DMS153 treated with DMSO at 0.1 percent for 48 hours (cell line): ENCODE data around the gene SLC66A2.
"Not testable (repeated sequence)": the region's sequence is repeated elsewhere in the genome, so short reads cannot be mapped to it uniquely, and the experiment has no call there.

Experiments
- DNase-seq: peaks from one replicate; lab custom pipeline; 2025; ENCODE audit not compliant: unreplicated experiment; lab: John Stamatoyannopoulos, UW

Gene SLC66A2

DNA sequence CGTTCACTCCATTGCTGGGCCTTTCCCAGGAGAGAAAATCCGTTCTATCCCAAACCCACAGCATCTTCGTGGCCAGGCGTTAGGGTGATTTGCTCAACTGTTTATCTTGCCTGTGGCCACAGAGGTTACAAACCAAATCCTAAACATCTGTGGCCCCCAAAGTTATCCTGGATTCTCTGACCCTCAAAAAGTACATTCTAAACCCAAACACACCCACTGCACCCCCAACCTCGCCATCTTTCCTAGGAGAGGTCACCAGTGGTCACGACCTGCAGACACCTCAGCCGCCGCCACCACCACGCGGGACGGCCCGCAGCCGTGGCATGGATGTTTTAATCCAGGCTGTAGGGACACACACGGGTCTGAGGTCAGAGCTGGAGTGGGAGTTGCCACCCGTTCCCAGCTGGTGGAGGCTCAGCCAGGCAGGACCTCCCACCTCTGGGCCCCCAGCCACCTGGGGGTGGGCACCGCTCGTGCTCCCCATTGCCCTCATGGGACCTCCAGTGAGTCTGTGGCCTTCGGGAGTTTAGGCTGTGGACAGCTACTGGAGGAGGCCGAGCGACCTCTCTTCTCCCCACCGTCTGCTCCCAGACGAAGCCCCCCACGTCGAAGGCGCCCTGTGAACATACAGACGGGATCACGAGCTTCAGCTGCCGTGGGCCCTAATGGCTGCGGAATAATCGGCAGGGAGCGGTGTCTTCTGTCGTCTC is 81.7 kb downstream of the SLC66A2 start:
- DNase-seq: no peak

DNA sequence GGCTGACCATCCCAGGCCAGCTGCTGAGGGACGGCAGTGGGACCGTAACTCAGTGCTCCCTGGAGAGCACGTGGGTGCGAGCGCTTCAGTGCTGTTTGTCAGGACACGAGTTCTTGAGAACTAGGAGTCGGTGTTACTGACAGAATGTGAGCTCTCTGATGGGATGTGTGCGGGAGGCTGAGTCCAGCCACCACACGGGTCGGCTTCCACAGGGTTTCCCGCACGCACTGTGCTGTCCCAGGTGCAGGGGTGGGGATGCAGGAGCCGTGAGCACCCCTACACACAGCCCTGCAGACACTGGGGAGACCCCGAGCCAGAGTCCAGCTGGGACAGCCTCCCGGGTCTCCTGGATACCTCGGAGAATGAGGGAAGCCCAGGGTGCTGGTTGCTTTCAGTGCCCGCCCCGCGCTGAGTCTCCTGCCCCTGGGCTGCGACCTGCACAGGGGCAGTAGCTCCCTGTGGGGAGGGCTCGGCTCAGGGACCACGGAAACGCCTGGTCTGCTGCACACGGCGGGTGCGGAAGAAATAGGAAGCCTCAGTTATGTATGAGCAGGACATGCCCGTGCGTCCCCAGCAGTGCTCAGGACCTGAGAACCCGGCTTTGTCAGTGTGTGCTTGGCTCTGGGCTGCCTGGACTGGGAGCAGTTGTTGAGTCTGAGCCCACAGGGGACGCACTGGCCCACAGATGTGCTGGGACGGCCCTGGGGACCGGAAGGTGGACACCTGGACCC is 82.5 kb downstream of the SLC66A2 start:
- DNase-seq: no peak

DNA sequence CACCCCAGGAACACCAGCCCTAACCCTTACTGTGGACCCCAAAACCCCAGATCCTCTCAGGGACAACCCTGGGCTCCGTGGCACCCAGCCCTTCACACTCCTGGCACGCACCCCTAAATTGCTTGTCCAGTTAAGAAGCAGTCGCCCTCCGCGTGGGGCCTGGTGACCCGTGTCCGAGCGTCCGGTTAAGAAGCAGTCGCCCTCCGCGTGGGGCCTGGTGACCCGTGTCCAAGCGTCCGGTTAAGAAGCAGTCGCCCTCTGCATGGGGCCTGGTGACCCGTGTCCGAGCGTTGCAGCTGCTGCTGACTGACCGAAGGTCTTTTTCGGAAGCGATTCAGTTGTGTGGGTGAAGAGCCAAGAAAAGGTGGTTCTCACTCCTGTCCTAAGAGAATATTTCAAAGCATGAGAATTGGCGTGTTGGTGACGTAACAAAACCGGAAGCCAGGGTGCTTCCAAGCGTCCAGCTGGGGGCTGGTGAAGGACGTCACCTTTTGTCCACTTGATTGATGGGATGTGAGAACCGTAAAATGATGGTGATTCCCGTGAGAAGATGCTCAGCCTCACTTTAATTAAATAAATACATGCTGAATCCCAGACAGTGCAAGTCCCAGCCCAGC is 83.2 kb downstream of the SLC66A2 start:
- no peak for DNase-seq

DNA sequence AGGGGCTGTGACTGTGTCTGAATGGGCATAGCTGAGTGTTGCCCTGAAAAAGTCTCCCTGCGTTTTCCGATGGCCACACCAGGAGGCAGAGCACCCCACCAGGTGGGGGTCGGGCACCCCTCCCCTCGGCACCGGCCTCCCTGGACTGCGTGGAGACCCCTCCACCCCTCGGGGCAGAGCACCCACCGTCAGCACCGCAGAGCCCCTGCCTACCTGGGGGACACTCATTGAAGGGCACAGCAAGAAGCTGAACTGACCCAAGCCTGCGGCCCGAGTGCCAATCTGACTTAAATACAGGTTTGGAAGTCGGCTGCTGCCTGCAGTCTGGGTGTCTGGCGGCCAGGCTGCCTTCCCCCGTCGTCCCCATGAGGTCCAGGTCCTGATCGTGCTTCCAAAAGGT is 83.8 kb downstream of the SLC66A2 start:
- no peak for DNase-seq

DNA sequence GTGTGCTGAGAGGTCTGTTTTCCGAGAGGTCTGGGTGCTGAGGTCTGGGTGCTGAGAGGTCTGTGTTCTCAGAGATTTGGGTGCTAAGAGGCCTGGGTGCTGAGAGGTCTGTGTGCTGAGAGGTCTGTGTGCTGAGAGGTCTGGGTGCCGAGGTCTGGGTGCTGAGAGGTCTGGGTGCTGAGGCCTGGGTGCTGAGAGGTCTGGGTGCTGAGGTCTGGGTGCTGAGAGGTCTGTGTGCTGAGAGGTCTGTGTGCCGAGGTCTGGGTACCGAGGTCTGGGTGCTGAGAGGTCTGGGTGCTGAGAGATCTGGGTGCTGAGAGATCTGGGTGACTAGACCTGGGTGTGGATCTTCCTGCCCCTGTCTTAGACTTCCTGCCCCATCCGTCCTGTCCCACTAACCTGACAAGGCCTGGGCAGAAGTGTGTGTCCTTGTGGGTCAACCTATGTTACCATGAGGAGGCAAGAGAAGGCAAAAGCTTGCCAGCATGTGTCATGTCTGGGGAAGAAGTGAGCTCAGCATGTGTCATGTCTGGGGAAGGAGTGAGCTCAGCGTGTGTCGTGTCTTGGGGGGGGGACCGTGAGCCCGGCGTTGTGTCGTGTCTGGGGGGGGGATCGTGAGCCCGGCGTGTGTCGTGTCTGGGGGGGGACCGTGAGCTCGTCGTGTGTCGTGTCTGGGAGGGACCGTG is 84.4 kb downstream of the SLC66A2 start:
- no peak for DNase-seq

DNA sequence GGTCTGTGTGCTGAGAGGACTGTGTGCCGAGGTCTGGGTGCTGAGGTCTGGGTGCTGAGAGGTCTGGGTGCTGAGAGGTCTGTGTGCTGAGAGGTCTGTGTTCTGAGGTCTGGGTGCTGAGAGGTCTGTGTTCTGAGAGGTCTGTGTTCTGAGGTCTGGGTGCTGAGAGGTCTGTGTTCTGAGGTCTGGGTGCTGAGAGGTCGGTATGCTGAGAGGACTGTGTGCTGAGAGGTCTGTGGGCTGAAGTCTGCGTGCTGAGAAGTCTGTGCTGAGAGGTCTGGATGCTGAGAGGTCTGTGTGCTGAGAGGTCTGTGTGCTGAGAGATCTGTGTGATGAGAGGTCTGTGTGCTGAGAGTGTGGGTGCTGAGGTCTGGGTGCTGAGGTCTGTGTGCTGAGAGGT is 85.5 kb downstream of the SLC66A2 start:
- not testable (repeated sequence) for DNase-seq

DNA sequence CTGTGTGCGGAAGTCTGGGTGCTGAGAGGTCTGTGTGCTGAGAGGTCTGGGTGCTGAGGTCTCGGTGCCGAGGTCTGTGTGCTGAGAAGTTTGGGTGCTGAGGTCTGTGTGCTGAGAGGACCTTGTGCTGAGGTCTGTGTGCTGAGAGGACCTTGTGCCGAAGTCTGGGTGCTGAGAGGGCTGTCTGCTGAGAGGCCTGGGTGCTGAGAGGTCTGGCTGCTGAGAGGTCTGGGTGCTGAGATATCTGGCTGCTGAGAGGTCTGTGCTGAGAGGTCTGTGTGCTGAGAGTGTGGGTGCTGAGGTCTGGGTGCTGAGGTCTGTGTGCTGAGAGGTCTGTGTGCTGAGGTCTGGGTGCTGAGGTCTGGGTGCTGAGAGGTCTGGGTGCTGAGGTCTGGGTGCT is 86.5 kb downstream of the SLC66A2 start:
- DNase-seq: not testable (repeated sequence)

DNA sequence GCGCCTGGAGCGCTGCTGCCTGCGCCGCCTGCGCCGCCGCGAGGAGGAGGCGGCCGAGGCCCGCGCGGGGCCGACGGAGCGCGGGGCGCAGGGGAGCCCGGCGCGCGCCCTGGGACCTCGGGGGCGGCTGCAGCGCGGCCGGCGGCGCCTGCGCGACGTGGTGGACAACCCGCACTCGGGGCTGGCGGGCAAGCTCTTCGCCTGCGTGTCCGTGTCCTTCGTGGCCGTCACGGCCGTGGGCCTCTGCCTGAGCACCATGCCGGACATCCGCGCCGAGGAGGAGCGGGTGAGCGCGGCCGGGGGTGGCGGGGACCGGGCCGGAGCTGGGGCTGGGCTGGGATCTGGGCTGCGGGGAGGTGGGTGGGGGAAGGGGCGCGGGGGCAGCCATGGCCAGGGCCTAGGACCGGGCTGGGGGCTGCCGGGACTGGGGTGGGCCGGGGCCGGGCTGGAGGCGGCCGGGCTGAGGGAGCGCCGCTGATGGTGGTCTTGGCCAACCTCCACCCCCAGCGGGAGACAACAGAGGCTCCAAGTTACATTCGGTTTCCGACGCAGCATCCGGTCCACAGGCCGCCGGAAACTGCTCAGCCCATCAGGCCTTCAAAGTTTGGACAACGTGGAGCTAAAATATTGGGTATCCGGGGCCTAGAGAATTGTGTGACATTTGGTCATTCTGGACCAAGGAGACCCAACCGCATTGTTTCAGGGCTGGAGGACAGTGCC is 87.3 kb downstream of the SLC66A2 start:
- DNase-seq: no peak

DNA sequence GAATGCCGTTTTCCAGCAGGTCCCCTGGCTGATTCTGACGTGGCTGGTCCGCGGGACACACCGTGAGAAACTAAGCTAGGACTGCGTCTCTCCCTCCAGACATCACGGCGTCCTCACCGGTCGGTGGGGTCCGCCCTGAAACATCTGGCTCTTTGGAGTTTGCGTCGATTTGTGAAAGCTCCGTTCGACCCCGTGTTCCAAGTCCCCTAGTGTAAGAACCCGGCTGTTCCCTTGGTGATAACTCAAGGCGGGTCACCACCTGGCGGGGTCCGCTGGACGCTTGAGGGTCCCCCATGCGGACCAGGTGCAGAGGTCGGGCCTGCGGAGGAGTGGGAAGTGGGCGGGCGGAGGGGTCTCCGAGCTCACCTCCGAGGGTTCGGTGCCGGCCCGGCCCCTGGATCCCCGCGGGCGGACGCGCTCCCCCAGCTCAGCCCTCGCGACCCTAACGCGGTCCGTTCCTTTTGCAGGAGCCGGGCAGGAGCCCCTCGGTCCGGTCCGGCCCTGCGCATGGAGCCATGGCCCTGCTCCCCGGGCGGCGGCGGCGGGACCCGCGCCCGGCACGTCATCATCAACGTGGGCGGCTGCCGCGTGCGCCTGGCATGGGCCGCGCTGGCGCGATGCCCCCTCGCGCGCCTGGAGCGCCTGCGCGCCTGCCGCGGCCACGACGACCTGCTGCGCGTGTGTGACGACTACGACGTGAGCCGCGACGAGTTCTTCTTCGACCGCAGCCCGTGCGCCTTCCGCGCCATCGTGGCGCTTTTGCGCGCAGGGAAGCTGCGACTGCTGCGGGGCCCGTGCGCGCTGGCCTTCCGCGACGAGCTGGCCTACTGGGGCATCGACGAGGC is 88.1 kb downstream of the SLC66A2 start:
- no peak for DNase-seq

DNA sequence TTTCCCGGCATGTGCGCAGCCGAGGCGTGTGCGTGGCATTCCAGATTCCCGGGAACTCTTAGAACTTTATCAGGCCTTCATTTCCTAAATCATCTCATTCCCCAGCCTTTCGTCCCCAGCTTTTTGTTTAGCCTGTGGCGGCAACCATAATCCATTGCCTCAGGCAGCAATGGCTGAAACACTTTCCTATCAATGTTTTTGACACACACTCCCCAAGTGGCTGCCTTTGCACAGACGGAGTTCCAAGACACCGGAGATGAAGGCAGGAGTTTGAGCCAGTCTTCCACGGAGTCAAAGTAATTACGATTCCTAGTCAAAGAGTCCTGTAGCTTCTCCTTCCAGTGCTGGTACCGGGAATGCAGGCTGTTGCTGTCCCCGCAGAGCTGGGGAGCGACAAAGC is 88.9 kb downstream of the SLC66A2 start:
- DNase-seq: no peak

DNA sequence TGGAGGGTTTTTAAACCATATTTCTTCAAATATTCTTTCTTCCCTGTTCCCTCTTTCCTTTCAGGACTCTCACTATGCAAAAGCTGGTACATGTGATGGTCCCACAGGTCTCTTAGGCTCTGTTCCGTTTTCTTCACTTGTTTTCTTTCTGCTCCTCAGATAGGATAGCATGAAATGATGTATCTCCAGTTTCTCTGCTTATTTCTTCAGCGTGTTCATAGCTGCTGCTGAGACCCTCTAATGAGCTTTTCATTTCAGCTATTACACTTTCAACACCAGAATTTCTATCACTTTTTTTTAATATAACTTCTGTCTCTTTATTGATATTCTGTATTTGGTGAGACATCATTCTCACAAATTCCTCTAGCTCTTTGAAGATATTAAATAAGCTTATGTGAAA is 89.8 kb downstream of the SLC66A2 start:
- no peak for DNase-seq

DNA sequence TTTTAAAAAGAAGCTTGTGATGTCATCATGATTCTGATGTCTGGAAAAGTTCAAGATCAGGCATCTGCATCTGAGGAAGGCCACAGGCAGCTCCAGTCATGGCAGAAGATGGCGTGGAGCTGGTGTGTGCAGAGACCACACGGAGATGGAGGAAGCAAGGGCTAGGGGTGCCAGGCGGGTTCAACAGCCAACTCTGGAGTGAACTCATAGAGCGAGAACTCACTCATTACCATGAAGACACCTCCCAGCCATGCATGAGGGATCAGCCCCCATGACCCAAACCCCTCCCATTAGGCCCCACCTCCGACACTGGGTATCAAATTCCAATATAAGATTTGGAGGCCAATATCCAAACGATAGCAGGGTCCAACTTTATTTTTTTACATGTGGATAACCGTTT is 92.1 kb downstream of the SLC66A2 start:
- DNase-seq: no peak

DNA sequence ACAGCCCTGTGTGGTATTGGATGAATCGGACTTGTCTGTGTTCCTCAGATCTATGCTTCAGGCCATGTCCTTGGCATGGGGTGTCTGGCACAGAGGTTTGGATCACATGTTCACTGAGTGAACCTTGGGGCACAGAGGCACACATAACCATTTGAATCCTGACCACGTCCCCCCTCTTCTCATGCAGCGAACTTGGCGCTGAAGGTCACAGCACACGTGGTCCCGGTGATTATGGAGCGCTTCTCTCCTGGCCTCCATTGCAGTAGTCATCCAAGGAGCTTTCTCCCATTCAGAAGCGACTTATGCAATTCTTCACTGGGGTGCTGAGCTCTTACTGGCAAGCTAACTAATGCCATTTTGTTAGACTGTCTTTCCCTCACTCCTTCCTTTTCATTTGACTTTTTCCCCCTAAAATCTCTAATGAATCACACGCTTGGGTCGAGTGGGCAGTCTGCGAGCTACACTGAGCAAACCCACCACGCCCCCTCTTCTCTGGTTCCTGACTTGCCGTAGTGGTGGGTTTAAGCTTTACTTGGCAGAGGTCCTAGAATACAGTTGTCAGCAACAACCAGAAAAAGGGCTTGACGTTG is 94.3 kb downstream of the SLC66A2 start:
- no peak for DNase-seq

DNA sequence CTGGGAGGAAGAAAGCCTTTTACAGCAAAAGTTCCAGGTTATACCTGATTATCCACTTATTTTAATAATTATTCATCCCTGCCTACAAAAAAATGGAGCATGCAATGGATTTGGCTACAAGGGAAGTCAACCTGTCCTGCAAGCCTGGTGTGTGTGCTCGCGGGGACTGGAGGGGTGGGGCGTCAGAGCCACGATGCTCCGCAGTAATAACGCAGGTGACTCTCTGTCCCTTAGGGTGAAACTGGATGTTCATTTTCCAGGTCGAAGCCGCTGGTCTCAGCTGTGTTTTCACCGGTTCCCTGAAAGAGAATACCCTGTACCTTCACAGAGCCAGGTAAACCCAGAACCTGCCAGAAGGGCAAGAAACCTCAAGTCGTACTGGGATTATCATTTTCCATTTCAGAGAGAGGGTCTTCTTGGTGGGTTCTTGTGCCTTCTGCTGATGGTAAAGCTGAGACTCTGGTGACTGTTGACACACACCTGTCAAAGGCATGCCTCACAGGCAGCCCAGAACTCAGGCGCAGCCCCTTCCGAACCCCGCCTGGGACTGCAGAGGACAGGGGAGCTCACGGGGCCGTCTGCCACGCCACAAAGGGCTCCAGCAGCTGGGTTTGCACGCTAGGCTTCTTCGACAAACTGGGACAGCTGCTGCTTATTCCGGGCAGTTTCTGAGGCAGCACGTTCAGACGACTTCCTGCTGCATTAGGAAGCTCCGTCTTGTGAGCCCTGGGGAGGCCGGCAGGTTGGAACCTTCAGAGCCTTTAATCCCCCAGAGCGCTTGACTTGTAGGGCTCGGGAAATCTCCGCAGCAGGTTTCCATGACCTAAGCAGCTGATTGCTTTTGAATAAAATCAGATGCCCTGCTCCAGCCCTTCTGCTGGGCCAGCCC is 95.1 kb downstream of the SLC66A2 start:
- DNase-seq: peak; percentile 54

DNA sequence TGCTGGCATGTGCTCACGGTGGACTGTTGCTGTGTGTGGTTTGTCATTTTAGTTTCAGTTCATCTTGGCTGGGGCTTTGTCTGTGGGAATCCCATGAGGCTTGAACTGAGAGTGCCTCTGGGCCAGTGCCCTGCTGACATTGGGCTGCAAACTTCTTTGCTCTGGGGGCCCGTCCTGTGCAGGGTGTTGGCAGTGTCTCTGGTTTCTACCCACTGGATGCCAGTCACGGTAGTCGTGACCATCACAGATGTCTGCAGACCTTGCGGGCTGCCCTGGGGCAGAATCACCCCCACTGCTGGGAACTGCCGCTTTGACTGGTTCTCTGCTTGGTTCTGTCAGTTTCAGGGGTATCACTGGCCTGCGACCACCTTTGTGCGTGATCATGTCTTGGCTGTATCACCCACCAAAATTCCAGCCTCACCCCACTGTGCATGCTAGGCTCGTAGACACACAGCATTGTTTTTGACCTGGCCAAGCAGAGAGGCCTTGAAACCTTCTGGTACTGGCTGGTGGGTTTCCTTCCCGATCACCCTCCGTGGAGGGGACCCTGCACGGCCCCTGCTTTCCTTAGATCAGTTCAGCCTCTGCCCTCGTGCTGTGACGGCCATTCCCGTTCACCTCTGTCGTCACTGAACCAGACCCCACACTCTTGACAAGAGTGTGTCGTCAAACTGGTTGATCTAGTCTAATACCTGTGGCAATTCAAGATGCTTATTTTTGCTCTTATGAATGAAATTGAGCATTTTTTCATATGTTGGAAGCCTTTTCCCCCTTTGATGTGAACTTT is 96.1 kb downstream of the SLC66A2 start:
- no peak for DNase-seq

DNA sequence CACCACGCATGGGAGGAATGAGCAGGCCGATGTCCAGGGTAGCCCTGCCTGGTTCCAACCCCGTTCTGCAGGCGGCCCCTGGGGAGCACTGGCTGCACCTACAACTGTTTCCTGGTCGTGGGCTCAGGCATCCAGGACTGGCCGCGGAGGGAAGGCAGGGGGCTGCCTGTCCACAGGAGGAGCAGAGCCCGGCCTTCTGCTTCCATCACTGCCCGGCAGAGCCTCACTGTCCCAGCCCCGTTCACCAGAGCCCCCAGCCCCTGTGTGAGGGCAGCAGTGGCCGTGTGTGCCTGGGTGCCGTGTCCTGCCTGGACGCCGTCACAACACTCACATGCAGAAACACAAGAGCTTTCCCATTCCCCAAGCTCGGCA is 97.5 kb downstream of the SLC66A2 start:
- DNase-seq: no peak

DNA sequence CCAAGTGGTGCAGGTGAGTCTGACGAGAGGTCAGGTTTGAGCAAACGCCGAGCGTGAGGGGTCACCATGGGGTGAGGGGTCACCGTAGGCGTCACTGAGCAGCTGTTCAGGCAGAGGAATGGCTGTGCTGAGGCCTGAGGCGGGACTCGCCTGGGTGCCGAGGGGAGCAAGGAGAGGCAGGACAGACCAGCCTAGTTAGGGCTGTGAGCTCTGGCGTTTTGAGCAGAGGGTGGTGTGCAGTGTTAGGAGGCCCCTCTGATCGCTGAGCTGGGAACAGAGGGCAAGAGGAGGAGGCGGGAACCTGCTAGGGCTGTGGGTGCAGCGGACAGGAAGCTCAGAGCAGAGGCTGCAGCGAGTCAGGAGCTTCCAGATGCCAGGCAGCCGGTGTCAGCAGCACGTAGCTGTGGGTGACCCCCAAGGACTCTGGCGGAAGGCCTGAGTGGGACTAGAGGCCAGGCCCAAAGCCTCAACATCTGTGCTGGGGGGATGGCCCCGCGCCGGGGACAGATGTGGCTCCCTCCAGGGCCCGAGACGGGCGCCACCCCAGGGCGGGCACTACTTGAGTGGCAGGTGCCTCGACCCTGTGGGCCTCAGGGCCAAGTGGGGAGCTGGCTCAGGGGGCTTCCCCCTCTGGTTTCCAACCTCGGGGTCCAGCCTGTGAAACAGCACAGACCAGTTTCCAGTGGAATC is 98.0 kb downstream of the SLC66A2 start:
- DNase-seq: no peak
